Camera-type eye (tissue), 1 donor: ENCODE data around the gene GJB3. TPM values are rescaled to one million over a fixed set of nuclear protein-coding genes. Genes with fewer than 3 reads are reported as not detected.

Experiments
- total RNA-seq: library from RNA; depleted of rRNA; stranded (reverse); fragments of >200 nt; gene quantifications from one replicate; pipeline ENCODE4 v1.2.3, GENCODE V29; 2014

GJB3 gene
- 1.6 TPM for total RNA-seq

DNA sequence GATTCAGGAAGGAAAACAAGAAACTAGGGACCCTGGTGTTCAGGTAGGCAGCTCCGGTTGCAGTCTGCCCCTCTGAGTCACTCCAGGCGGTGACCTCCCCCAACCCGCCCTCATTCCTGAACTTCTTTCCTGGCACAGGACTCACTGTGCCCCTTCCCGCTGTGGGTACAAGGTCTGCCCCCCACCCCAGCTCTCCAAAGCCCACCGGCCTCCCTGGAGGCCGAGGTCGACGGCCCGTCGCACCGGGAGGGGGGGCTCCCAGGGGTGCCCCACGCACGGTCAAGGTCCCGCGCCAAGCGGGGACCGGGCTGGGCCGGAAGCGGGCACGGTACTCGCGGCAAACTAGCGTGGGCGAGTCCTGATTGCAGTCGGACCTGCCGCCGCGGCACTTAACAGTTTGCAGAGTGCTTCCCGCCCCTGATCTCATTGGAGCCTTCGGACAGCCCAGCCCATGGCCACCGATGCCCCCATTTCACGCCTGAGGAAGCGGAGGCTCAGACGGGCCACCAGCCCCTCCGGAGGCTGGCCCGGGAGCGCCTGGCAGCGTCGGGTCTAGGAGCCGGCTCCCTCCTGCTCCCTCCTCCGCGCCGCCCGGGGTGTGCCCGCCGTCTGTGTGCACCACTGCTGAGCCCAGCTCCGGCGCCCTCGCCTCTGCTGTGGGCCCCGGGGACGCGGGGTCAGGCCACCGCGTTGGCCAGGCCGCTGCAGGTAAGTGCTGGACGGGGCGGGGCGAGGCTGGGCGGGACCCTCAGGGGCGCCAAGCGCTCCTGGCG is at the start of gene GJB3:
TSS of gene GJB3 (plus strand) at position 144 of the 773 bp plus-strand sequence. CDS start 3,549 bp downstream, outside the sequence.

DNA sequence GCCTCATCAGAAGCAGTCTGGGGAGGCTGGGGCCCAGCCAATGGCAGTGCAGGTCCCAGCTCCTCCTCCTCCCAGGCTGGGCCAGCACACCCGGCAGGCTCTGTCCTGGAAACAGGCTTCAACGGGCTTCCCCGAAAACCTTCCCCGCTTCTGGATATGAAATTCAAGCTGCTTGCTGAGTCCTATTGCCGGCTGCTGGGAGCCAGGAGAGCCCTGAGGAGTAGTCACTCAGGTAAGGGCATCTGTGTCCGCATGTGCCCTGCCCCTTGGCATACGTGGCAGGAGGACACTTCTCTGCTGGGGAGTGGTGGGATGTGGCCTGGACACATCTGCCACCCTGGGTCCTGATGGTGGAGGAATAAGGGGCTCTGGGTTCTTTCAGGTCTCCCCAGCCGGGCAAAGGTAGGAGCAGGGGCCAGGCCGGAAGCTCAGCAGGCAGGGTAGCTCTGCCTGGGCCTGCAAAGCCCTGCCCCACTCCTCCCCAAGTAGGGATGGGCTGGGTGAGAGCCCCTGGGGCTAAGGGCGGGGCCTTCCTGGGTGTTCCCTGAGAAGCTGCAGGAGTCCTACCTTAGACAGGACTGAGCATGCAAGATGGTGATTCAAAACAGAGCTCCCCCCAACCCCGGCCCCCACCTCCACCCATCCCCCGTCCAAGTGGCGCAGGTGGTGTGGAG is 25.9 kb upstream of the GJB3 start, which contains the start of gene GJB5:
TSS of gene GJB5 (plus strand) at position 84 of the 674 bp plus-strand sequence. CDS start 2,284 bp downstream, outside the sequence.

DNA sequence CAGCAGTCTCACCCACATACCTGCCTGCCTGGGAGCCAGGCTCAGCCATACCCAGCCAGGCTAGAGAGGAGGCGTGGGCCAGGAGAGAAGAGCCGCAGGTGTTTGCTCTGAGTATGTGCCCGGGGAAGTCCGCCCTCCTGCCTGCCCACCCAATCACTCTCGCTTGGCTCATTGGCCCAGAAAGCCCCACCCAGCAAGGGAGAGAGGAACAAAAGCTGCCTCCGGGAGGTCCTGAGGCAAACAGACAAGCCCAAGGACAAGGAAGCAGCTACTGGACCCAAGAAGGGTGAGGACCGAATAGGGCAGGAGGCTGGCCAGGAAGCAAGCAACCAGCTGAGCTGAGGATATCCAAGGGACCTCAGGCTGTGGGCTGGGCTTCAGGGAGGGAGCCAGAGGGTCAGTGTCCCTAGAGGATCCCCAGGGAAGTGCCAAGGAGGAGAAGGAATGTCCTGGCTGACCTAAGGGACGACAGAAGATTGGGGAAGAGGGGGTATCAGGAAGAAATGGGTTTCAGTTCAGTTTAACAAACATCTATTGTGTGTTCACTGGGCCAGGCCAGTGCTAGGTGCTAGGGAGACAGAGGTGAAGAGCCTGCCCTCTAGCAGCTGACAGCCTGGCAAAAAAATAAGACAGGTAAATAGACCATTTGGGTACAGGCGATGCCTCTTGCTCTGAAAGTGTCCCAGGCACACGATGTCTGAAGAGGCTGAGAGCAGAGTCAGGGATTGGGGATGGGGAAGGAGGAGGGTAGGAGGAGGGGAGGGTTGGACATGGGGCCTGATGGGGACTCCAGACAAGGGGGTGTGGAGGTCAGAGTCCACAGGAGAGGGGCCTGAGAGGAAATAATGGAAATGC is 21.3 kb upstream of the GJB3 start, which contains the start of gene GJB4:
TSS of gene GJB4 (plus strand) at position 238 of the 855 bp plus-strand sequence. CDS start 1,515 bp downstream, outside the sequence.

DNA sequence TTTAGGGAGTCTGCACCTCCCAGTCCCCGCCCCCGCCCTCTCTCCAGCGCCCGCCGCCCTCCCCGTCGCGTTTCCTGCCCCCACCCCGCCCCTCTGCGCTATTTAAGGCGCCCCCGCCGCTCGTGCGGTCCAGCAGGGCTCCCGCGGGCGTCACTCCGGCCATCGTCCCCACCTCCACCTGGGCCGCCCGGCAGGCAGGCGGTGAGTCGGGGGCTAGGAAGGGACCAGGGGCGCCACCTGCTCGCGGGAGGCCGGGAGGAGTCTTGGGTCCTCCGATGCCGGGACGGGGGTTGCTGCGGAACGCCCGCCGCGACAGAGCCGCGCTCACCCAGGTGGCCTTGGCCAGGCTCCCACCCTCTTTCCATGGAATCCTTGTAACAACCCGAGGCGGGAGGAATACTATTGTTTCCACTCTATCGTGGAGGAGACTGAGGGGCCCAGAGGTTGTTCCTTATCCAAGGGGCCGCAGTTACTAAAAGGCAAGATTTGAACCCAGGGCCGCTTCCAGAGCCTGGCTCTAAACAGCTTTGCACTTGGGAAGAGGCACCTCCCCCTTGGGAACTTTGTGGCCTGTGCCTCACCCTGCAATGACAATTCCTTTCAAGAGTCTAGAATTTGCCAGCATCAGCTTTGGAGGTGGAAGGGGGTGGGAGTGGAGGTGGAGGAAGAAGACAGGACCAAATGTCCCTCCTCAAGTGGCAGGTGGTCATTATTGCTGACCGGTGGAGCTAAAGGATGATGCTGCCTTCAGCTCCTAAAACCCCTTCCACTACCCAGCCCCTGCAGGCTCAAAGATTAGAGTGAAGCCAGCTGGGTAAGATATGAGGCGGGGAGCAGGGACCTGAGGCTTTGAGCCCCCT is 12.1 kb downstream of the GJB3 start, which contains the start of gene GJA4:
TSS of gene GJA4 (plus strand) at position 132 of the 860 bp plus-strand sequence. CDS start 1,215 bp downstream, outside the sequence.

Other genes with a start within 250 kb of the GJB3 start
- 1.0 TPM for gene GJB5, start 26.2 kb upstream of the GJB3 start, total RNA-seq
- gene GJB4, start 21.5 kb upstream of the GJB3 start, total RNA-seq: 0.33 TPM
- 18.1 TPM for gene GJA4, start 11.8 kb downstream of the GJB3 start, total RNA-seq
- 11.3 TPM for gene SMIM12, start 78.5 kb downstream of the GJB3 start, total RNA-seq
- gene DLGAP3, start 148.4 kb downstream of the GJB3 start, total RNA-seq: 2.6 TPM
- gene TMEM35B, start 204.1 kb downstream of the GJB3 start, total RNA-seq: 19.6 TPM